ENCODE data around the gene TFCP2L1.
"Not testable (repeated sequence)": the region's sequence is repeated elsewhere in the genome, so short reads cannot be mapped to it uniquely, and the experiment has no call there.

DNA sequence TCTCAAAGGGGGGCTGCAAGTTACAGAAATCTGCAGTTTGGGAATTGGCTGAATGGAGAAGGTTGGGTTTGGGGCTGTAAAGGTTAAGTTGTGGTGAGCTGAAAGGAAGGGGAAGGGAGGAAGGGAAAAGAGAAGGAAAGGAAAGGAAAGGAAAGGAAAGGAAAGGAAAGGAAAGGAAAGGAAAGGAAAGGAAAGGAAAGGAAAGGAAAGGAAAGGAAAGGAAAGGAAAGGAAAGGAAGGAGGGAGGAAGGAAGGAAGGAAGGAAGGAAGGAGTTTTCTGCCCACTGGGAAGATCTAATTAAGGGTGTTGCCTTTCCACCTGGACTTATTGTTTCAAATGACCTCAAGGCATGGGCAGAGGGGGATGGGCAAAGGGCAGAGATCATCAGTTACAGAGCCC, 16.2 kb upstream of the TFCP2L1 start:
- not testable (repeated sequence) for TF ChIP-seq CTCF (IDR thresholded peaks at IDR 0.05 in 8 of 11, conservative IDR thresholded peaks at IDR 0.05 in 3 of 11); POLR2AphosphoS5 (IDR thresholded peaks at IDR 0.05); POLR2A (IDR thresholded peaks at IDR 0.05)

All from spleen (tissue), 7 donors.